ENCODE data around the gene CDC34. TPM values are rescaled to one million over a fixed set of nuclear protein-coding genes. Genes with fewer than 3 reads are reported as not detected.

Gene CDC34
- total and polyA plus RNA-seq, 9 of the 15 experiments (the other 6 are each of a cell fraction or from before 2014, with no cell fraction given), result 0.80 to 203 (median 65.5) TPM

- TF ChIP-seq HMGN3 (IDR thresholded peaks at IDR 0.05; ENCODE audit: borderline replicate concordance, extremely low read depth, insufficient read length, low read depth, low read length) (peak; percentile 45), KLF10 (CRISPR knock-in tag; IDR thresholded peaks at IDR 0.05) (0 out of 2 replicates have a peak, but pooled peaks have one; percentile 53), SUPT5H (IDR thresholded peaks at IDR 0.05) (peak; percentile 83)
Measured at GRCh38 chr19:583968-584239, 52.3 kb downstream of the CDC34 start (continued).

- Histone ChIP-seq H3K4me2 (ENCODE audit: insufficient read depth, low read length) (no peak overlapping the region), H3K27me3 (ENCODE audit: control insufficient read depth in 2 of 2, insufficient read depth in 2 of 2, low read length in 2 of 2) (no peaks in the 10 kb centered on the region), H3K36me3 (ENCODE audit: control insufficient read depth, insufficient read depth, low read length) (peaks cover 38% of the 10 kb centered on the region; the same call in 1 of the 3 replicates), H3K9ac (ENCODE audit: insufficient read depth in 1 of 2, low read depth in 2 of 2, low read length in 2 of 2) (no peak overlapping the region; a peak in 1 of 4 replicates), H3K27ac (ENCODE audit: extremely low read depth, low read depth, low read length) (no peak overlapping the region), H3K9me1 (ENCODE audit: control insufficient read depth, insufficient read depth, low read length) (no peaks in the 10 kb centered on the region), H3K4me1 (replicated peaks in 1 of 2; ENCODE audit: control insufficient read depth in 2 of 2, insufficient read depth in 2 of 2, low read length in 2 of 2) (peaks cover 3 to 88% of the 10 kb centered on the region in 2 experiments; a peak in 3 of 5 replicates), H2AFZ (ENCODE audit: low read depth, low read length) (no peak overlapping the region), H4K20me1 (replicated peaks; ENCODE audit: control insufficient read depth, insufficient read depth, low read length) (peaks cover 28% of the 10 kb centered on the region), H3K79me2 (ENCODE audit: control insufficient read depth, insufficient read depth, low read length) (peaks cover 12% of the 10 kb centered on the region), H3K4me3 (no peak overlapping the region), H3K9me3 (replicated peaks; ENCODE audit: control insufficient read depth, insufficient read depth, low read depth, low read length) (no peaks in the 10 kb centered on the region)
- peak; percentile 29 for FAIRE-seq
- peak; percentile 69 to 75 (median 72) for DNase-seq (ENCODE audit: extremely low read depth in 1 of 4, low spot score in 3 of 4)
- in situ Hi-C loops (cut with MboI) (no loop called here), intact Hi-C loops (cut with micrococcal nuclease) (loop anchor here (10.0 kb wide), 2 partner anchors 50 to 150 kb away; partner anchors contain the start of gene CDC34)
- ATAC-seq, result peak; percentile 90
- ChIA-PET POLR2A (interaction anchor here (0.8 to 3.1 kb wide), 6 partner anchors 10 to 53 kb away, joined by 3 to 41 read pairs (median 6); partner anchors contain the start of genes BSG and CDC34), CTCF (ENCODE audit: low intra/inter-chr PET ratio) (interaction anchor here (1.1 kb wide), 1 partner anchor 150 kb away, joined by 4 read pairs; no protein-coding TSS in a partner anchor)
- WGBS (ENCODE audit: insufficient coverage, low coverage, missing lambda C conversion rate), result 42% methylated on average over 25 of the region's 38 CpGs
- no TSS peak for BruUV-seq (replicated peaks)
- no peak for TF ChIP-seq NUFIP1 (IDR thresholded peaks at IDR 0.05; ENCODE audit: partially characterized antibody)
- TF ChIP-seq CBX5 (IDR thresholded peaks at IDR 0.05; ENCODE audit: borderline replicate concordance, low read depth), result 0 out of 2 replicates have a peak, but pooled peaks have one; percentile 7
- TF ChIP-seq MYNN (IDR thresholded peaks at IDR 0.05), result peak; percentile 63
- TF ChIP-seq MYNN (CRISPR knock-in tag; IDR thresholded peaks at IDR 0.05), result no peak
- TF ChIP-seq, protein P1, sequence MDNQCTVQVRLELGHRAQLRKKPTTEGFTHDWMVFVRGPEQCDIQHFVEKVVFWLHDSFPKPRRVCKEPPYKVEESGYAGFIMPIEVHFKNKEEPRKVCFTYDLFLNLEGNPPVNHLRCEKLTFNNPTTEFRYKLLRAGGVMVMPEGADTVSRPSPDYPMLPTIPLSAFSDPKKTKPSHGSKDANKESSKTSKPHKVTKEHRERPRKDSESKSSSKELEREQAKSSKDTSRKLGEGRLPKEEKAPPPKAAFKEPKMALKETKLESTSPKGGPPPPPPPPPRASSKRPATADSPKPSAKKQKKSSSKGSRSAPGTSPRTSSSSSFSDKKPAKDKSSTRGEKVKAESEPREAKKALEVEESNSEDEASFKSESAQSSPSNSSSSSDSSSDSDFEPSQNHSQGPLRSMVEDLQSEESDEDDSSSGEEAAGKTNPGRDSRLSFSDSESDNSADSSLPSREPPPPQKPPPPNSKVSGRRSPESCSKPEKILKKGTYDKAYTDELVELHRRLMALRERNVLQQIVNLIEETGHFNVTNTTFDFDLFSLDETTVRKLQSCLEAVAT (IDR thresholded peaks at IDR 0.05), result no peak
- TF ChIP-seq, protein P2, sequence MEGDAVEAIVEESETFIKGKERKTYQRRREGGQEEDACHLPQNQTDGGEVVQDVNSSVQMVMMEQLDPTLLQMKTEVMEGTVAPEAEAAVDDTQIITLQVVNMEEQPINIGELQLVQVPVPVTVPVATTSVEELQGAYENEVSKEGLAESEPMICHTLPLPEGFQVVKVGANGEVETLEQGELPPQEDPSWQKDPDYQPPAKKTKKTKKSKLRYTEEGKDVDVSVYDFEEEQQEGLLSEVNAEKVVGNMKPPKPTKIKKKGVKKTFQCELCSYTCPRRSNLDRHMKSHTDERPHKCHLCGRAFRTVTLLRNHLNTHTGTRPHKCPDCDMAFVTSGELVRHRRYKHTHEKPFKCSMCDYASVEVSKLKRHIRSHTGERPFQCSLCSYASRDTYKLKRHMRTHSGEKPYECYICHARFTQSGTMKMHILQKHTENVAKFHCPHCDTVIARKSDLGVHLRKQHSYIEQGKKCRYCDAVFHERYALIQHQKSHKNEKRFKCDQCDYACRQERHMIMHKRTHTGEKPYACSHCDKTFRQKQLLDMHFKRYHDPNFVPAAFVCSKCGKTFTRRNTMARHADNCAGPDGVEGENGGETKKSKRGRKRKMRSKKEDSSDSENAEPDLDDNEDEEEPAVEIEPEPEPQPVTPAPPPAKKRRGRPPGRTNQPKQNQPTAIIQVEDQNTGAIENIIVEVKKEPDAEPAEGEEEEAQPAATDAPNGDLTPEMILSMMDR (IDR thresholded peaks at IDR 0.05 in 2 of 3, conservative IDR thresholded peaks at IDR 0.05 in 1 of 3; ENCODE audit: insufficient read depth in 2 of 3, low read depth in 1 of 3, low read length in 3 of 3), result peak; percentile 71 to 95 (median 89)
- TF ChIP-seq MBD2 (IDR thresholded peaks at IDR 0.05; ENCODE audit: borderline replicate concordance, low read depth), result 0 out of 2 replicates have a peak, but pooled peaks have one; percentile 10
- TF ChIP-seq TCF7 (IDR thresholded peaks at IDR 0.05; ENCODE audit: borderline replicate concordance), result no peak
- no peak for TF ChIP-seq RBM34 (IDR thresholded peaks at IDR 0.05; ENCODE audit: borderline replicate concordance, insufficient read depth, low read length)
- TF ChIP-seq TCF3 (CRISPR knock-in tag; IDR thresholded peaks at IDR 0.05), result no peak
- TF ChIP-seq FOSL1 (tag; conservative IDR thresholded peaks at IDR 0.05), result 0 out of 2 replicates have a peak, but pooled peaks have one; percentile 18
- no peak for TF ChIP-seq ZNF146 (CRISPR knock-in tag; IDR thresholded peaks at IDR 0.05; ENCODE audit: unreplicated experiment)
- no peak for TF ChIP-seq FOXK2 (conservative IDR thresholded peaks at IDR 0.05 in 1 of 2, IDR thresholded peaks at IDR 0.05 in 1 of 2; ENCODE audit: low read depth in 2 of 2)
- no peak for TF ChIP-seq GTF2B (IDR thresholded peaks at IDR 0.05; ENCODE audit: extremely low read depth, insufficient read length)
Measured at GRCh38 chr19:584240-585001, 52.9 kb downstream of the CDC34 start.

Measured in K562 (cell line).